Renal cortex interstitium (tissue), 11 donors: ENCODE results near the gene PFDN1. TPM values are rescaled to one million over a fixed set of nuclear protein-coding genes. Genes with fewer than 3 reads are reported as not detected.
"Not testable (repeated sequence)": the region's sequence is repeated elsewhere in the genome, so short reads cannot be mapped to it uniquely, and the experiment has no call there.

ENCODE experiments used
- DNase-seq, 11 donors: peaks; one replicate each; pipeline ENCODE4 v3.0.0-alpha.2; 2013; ENCODE audit warnings: low read depth in 9 of 11, low spot score in 4 of 11; ENCODE audit errors: extremely low read depth in 1 of 11
- polyA plus RNA-seq, 3 donors: library from polyadenylated mRNA; unstranded; fragments of 120-200 nt; gene quantifications; one replicate each; pipeline ENCODE4 v1.2.1, GENCODE V29; 2013; ENCODE audit not compliant: insufficient read length in 3 of 3

Gene PFDN1
- polyA plus RNA-seq, 3 donors = 86.6 to 116 (median 114) TPM

GRCh38 chr5:140213370-140213983 lies 89.4 kb downstream of the PFDN1 start:
- no peak for DNase-seq

GRCh38 chr5:140208065-140208464 lies 94.8 kb downstream of the PFDN1 start:
- no peak for DNase-seq

GRCh38 chr5:140207250-140207964 lies 95.5 kb downstream of the PFDN1 start:
- DNase-seq = no peak

- no peak for DNase-seq
Measured at GRCh38 chr5:140205952-140206351, 96.9 kb downstream of the PFDN1 start.

GRCh38 chr5:140205216-140205615 lies 97.7 kb downstream of the PFDN1 start:
- no peak for DNase-seq

GRCh38 chr5:140202610-140203009 lies 100.3 kb downstream of the PFDN1 start:
- DNase-seq = no peak

- no peak for DNase-seq
Measured at GRCh38 chr5:140202078-140202477, 100.8 kb downstream of the PFDN1 start.

- DNase-seq = not testable (repeated sequence)
Measured at GRCh38 chr5:140198915-140199314, 104.0 kb downstream of the PFDN1 start.

- no peak for DNase-seq
Measured at GRCh38 chr5:140197023-140197422, 105.9 kb downstream of the PFDN1 start.

GRCh38 chr5:140196115-140196814 lies 106.6 kb downstream of the PFDN1 start:
- DNase-seq = no peak

Other genes starting within 250 kb of the PFDN1 start
- 10 to 100 TPM; 11.8 to 15.6 (median 11.9) TPM for gene PURA, start 189.0 kb downstream of the PFDN1 start, polyA plus RNA-seq
- 1 to 10 TPM; 5.9 to 8.4 (median 6.8) TPM for gene IGIP, start 177.2 kb downstream of the PFDN1 start, polyA plus RNA-seq
- 10 to 100 TPM; 51.3 to 89.7 (median 63.8) TPM for gene CYSTM1, start 127.9 kb downstream of the PFDN1 start, polyA plus RNA-seq
- gene HBEGF, start 43.5 kb upstream of the PFDN1 start, polyA plus RNA-seq = 10 to 100 TPM in 2 of 3 donors, 1 to 10 TPM in 1; 9.9 to 13.3 (median 12.6) TPM
- 10 to 100 TPM; 11.7 to 43.4 (median 13.6) TPM for gene SLC4A9, start 57.1 kb upstream of the PFDN1 start, polyA plus RNA-seq
- 100 to 1,000 TPM; 112 to 139 (median 120) TPM for gene ANKHD1, start 98.7 kb upstream of the PFDN1 start, polyA plus RNA-seq
- gene EIF4EBP3, start 244.6 kb upstream of the PFDN1 start, polyA plus RNA-seq = 10 to 100 TPM in 1 of 3 donors, 1 to 10 TPM in 2; 6.9 to 14.9 (median 7.6) TPM